SK-N-SH treated with all-trans-retinoic acid at 6 μM for 48 hours (cell line): ENCODE measurements around the gene IL1R1.

ENCODE experiments used
- ATAC-seq: fragments of 200-7000 bp; cut with Tn5 transposase; 3 replicates; pipeline ENCODE4 v1.9.1; 2020; ENCODE audit warnings: mild to moderate bottlenecking, moderate library complexity
- ARNTL ChIP-seq: fragments of 450-650 bp; formaldehyde crosslinking; IDR thresholded peaks from 2 replicates; pipeline ENCODE4 v1.5.0; 2020; ENCODE audit warnings: low read depth, mild to moderate bottlenecking, moderate library complexity, borderline replicate concordance
- BACH2 ChIP-seq: fragments of 250-450 bp; sonication (Bioruptor Pico); IDR thresholded peaks from 2 replicates; pipeline ENCODE4 v1.9.0; 2021; ENCODE audit warnings: mild to moderate bottlenecking, borderline replicate concordance
- CSDC2 ChIP-seq: fragments of 250-450 bp; sonication (Bioruptor Pico); IDR thresholded peaks from 2 replicates; pipeline ENCODE4 v1.5.0; 2020; ENCODE audit warnings: mild to moderate bottlenecking, moderate library complexity
- ESRRG ChIP-seq: fragments of 250-450 bp; sonication (Bioruptor Pico); IDR thresholded peaks from 2 replicates; pipeline ENCODE4 v1.6.1; 2021; ENCODE audit warnings: mild to moderate bottlenecking
- GLIS3 ChIP-seq: fragments of 250-450 bp; sonication (Bioruptor Pico); IDR thresholded peaks from 2 replicates; pipeline ENCODE4 v1.5.0; 2020; ENCODE audit warnings: mild to moderate bottlenecking, moderate library complexity
- RARB ChIP-seq: fragments of 250-450 bp; sonication (Bioruptor Pico); IDR thresholded peaks from 2 replicates; pipeline ENCODE4 v1.8.0; 2021; ENCODE audit warnings: mild to moderate bottlenecking, moderate library complexity
- SNAI2 ChIP-seq: fragments of 250-450 bp; sonication (Bioruptor Pico); IDR thresholded peaks from 2 replicates; pipeline ENCODE4 v1.5.0; 2020; ENCODE audit warnings: mild to moderate bottlenecking, moderate library complexity
- TCF4 ChIP-seq: fragments of 250-450 bp; sonication (Bioruptor Pico); IDR thresholded peaks from 2 replicates; pipeline ENCODE4 v1.8.0; 2021; ENCODE audit warnings: mild to moderate bottlenecking, moderate library complexity, borderline replicate concordance
- TOX ChIP-seq: fragments of 250-450 bp; sonication (Bioruptor Pico); IDR thresholded peaks from 2 replicates; pipeline ENCODE4 v1.8.0; 2021; ENCODE audit warnings: mild to moderate bottlenecking, moderate library complexity, borderline replicate concordance
- ZFP3 ChIP-seq: fragments of 250-450 bp; sonication (Bioruptor Pico); IDR thresholded peaks from 2 replicates; pipeline ENCODE4 v1.5.0; 2020; ENCODE audit warnings: mild to moderate bottlenecking, moderate library complexity
- ZFP30 ChIP-seq: fragments of 450-650 bp; formaldehyde crosslinking; IDR thresholded peaks from 2 replicates; pipeline ENCODE4 v1.5.0; 2022; ENCODE audit warnings: mild to moderate bottlenecking, moderate library complexity
- ZNF565 ChIP-seq: fragments of 450-650 bp; formaldehyde crosslinking; conservative IDR thresholded peaks from 2 replicates; pipeline ENCODE4 v1.5.0; 2020; ENCODE audit warnings: low read depth, mild to moderate bottlenecking, moderate library complexity
- ZNF70 ChIP-seq: fragments of 450-650 bp; formaldehyde crosslinking; IDR thresholded peaks from 2 replicates; pipeline ENCODE4 v1.5.0; 2020; ENCODE audit warnings: mild to moderate bottlenecking, moderate library complexity
- ZNF8 ChIP-seq: fragments of 450-650 bp; formaldehyde crosslinking; IDR thresholded peaks from 2 replicates; pipeline ENCODE4 v1.5.0; 2020; ENCODE audit warnings: mild to moderate bottlenecking, moderate library complexity
- TF ChIP-seq, protein P1 (sequence below): fragments of 250-450 bp; sonication (Bioruptor Pico); IDR thresholded peaks from 2 replicates; pipeline ENCODE4 v1.8.0; 2020; ENCODE audit warnings: mild to moderate bottlenecking, moderate library complexity, borderline replicate concordance
- TF ChIP-seq, protein P2 (sequence below): fragments of 250-450 bp; sonication (Bioruptor Pico); IDR thresholded peaks from 2 replicates; pipeline ENCODE4 v1.5.1; 2020; ENCODE audit warnings: low read depth, mild to moderate bottlenecking, moderate library complexity
- TF ChIP-seq, protein P3 (sequence below): fragments of 250-450 bp; sonication (Bioruptor Pico); IDR thresholded peaks from 2 replicates; pipeline ENCODE4 v1.5.0; 2020; ENCODE audit warnings: mild to moderate bottlenecking, moderate library complexity
- TF ChIP-seq, protein P4 (sequence below): fragments of 250-450 bp; sonication (Bioruptor Pico); IDR thresholded peaks from 2 replicates; pipeline ENCODE4 v1.5.1; 2021; ENCODE audit warnings: mild to moderate bottlenecking, moderate library complexity
- TF ChIP-seq, protein P5 (sequence below): fragments of 250-450 bp; sonication (Bioruptor Pico); IDR thresholded peaks from 2 replicates; pipeline ENCODE4 v1.8.0; 2021; ENCODE audit warnings: low read depth, mild to moderate bottlenecking, moderate library complexity, borderline replicate concordance

The IL1R1 gene

DNA sequence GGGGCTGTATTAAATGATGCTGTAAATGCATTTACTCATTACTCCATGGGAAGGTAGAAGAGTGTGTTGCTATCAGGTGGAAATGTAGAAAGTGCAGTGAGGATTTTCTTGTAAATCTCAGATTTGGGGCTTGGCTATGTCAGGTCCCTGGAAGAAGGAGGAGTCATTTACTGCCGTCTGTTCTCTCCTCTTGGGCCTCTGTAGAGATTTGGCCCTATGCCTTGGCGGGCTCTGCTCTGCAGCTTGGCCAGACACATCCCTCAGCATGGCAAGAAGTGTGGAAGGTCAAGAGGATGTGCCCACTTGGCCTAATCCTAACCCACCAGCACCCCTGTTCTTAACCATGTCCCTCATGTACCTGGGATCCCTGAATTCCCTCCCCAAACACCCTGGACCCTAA, 6.7 kb downstream of the IL1R1 start:
- ATAC-seq = no peak
- TF ChIP-seq GLIS3 (no peak), ZFP30 (CRISPR knock-in tag) (no peak), ZFP3 (CRISPR knock-in tag) (no peak), SNAI2 (no peak)

DNA sequence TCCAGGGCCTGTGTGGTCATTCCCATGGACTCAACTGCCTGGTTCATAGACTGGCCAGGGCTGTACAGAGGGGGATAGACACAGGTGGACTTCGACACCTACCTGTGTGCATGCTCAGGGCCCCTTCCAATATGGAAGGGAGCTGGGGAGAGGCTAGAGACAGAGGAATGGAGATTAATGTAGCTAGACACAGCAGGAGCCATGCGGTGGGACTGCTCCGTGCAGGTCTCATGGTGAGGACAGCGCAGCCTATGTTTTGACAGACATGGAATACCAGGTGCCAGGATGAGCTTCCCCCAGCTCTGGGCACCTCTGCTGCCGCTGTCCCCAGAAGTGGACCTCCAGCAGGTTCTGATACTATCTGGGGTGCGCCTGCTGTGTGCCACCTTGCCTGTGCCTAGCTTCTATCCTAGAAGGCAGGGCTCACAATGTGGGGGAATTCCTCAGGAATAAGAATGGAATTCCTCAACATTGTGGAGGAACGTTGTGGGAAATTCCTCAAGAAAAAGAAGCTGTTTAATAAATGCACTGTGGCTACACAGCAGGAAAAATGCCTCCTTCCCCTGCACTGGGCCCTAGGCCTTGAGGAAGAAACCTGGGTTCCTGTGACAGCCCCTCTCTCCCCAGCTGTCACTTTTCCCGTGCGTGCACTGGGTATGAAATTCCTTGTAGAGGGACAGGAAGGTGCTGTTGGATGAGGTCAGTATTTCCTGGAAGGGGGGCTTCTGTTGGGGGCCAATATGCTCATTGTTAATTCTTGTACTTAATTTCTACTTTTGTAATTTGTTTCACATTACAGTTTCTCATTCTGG, 7.3 kb downstream of the IL1R1 start:
- TF ChIP-seq, protein P1, sequence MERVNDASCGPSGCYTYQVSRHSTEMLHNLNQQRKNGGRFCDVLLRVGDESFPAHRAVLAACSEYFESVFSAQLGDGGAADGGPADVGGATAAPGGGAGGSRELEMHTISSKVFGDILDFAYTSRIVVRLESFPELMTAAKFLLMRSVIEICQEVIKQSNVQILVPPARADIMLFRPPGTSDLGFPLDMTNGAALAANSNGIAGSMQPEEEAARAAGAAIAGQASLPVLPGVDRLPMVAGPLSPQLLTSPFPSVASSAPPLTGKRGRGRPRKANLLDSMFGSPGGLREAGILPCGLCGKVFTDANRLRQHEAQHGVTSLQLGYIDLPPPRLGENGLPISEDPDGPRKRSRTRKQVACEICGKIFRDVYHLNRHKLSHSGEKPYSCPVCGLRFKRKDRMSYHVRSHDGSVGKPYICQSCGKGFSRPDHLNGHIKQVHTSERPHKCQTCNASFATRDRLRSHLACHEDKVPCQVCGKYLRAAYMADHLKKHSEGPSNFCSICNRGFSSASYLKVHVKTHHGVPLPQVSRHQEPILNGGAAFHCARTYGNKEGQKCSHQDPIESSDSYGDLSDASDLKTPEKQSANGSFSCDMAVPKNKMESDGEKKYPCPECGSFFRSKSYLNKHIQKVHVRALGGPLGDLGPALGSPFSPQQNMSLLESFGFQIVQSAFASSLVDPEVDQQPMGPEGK (CRISPR knock-in tag) = no peak
- TF ChIP-seq, protein P2, sequence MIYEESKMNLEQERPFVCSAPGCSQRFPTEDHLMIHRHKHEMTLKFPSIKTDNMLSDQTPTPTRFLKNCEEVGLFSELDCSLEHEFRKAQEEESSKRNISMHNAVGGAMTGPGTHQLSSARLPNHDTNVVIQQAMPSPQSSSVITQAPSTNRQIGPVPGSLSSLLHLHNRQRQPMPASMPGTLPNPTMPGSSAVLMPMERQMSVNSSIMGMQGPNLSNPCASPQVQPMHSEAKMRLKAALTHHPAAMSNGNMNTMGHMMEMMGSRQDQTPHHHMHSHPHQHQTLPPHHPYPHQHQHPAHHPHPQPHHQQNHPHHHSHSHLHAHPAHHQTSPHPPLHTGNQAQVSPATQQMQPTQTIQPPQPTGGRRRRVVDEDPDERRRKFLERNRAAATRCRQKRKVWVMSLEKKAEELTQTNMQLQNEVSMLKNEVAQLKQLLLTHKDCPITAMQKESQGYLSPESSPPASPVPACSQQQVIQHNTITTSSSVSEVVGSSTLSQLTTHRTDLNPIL (CRISPR knock-in tag) = no peak
- TF ChIP-seq ZFP30 (CRISPR knock-in tag) (no peak), RARB (CRISPR knock-in tag) (no peak), ZNF70 (CRISPR knock-in tag) (no peak), ZFP3 (CRISPR knock-in tag) (no peak), BACH2 (CRISPR knock-in tag) (no peak), TOX (no peak), ZNF565 (CRISPR knock-in tag) (no peak), ESRRG (no peak), CSDC2 (CRISPR knock-in tag) (no peak), ARNTL (CRISPR knock-in tag) (no peak), TCF4 (CRISPR knock-in tag) (no peak), ZNF8 (CRISPR knock-in tag) (no peak), SNAI2 (no peak)
- TF ChIP-seq, protein P3, sequence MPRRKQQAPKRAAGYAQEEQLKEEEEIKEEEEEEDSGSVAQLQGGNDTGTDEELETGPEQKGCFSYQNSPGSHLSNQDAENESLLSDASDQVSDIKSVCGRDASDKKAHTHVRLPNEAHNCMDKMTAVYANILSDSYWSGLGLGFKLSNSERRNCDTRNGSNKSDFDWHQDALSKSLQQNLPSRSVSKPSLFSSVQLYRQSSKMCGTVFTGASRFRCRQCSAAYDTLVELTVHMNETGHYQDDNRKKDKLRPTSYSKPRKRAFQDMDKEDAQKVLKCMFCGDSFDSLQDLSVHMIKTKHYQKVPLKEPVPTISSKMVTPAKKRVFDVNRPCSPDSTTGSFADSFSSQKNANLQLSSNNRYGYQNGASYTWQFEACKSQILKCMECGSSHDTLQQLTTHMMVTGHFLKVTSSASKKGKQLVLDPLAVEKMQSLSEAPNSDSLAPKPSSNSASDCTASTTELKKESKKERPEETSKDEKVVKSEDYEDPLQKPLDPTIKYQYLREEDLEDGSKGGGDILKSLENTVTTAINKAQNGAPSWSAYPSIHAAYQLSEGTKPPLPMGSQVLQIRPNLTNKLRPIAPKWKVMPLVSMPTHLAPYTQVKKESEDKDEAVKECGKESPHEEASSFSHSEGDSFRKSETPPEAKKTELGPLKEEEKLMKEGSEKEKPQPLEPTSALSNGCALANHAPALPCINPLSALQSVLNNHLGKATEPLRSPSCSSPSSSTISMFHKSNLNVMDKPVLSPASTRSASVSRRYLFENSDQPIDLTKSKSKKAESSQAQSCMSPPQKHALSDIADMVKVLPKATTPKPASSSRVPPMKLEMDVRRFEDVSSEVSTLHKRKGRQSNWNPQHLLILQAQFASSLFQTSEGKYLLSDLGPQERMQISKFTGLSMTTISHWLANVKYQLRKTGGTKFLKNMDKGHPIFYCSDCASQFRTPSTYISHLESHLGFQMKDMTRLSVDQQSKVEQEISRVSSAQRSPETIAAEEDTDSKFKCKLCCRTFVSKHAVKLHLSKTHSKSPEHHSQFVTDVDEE = no peak
- TF ChIP-seq, protein P4, sequence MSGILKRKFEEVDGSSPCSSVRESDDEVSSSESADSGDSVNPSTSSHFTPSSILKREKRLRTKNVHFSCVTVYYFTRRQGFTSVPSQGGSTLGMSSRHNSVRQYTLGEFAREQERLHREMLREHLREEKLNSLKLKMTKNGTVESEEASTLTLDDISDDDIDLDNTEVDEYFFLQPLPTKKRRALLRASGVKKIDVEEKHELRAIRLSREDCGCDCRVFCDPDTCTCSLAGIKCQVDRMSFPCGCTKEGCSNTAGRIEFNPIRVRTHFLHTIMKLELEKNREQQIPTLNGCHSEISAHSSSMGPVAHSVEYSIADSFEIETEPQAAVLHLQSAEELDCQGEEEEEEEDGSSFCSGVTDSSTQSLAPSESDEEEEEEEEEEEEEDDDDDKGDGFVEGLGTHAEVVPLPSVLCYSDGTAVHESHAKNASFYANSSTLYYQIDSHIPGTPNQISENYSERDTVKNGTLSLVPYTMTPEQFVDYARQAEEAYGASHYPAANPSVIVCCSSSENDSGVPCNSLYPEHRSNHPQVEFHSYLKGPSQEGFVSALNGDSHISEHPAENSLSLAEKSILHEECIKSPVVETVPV (CRISPR knock-in tag) = no peak
- ATAC-seq = peak; percentile 36; the same call in 2 of the 3 replicates

DNA sequence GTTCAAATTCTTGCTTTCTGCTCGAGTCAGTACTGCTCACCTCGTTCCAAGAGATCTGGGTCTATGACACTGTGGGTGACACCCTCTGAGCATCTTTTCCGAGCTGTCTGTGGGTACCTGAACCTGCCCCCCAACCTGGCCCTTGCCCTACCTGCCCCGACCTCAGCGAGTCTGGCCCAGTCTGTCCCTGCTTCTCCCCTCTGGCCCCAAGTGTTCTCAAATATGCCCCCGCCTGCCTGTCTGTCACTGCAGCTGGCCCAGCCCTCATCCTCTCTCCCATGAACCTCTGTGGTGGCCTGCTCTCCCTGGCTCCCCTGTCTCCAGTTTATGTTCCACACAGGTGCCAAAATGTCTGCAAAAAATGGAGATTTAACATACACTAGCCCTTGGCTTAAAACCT, 11.8 kb downstream of the IL1R1 start:
- no peak for ATAC-seq
- TF ChIP-seq GLIS3 (no peak), ZNF70 (CRISPR knock-in tag) (no peak), ZFP30 (CRISPR knock-in tag) (no peak), CSDC2 (CRISPR knock-in tag) (no peak)
- TF ChIP-seq, protein P5, sequence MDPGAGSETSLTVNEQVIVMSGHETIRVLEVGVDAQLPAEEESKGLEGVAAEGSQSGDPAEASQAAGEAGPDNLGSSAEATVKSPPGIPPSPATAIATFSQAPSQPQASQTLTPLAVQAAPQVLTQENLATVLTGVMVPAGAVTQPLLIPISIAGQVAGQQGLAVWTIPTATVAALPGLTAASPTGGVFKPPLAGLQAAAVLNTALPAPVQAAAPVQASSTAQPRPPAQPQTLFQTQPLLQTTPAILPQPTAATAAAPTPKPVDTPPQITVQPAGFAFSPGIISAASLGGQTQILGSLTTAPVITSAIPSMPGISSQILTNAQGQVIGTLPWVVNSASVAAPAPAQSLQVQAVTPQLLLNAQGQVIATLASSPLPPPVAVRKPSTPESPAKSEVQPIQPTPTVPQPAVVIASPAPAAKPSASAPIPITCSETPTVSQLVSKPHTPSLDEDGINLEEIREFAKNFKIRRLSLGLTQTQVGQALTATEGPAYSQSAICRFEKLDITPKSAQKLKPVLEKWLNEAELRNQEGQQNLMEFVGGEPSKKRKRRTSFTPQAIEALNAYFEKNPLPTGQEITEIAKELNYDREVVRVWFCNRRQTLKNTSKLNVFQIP (CRISPR knock-in tag) = no peak
- TF ChIP-seq, protein P1 (CRISPR knock-in tag) = no peak
- TF ChIP-seq, all 23 proteins: peak for 0
